HG02588 (cell line): Measurements from ENCODE around the gene CRYBB1.
"Not testable (repeated sequence)": the region's sequence is repeated elsewhere in the genome, so short reads cannot be mapped to it uniquely, and the experiment has no call there.

Source experiments
- ATAC-seq: cut with Tn5 transposase; IDR thresholded peaks from one replicate; pipeline ENCODE4 v1.9.1; 2021; ENCODE audit warnings: mild to moderate bottlenecking, moderate library complexity; ENCODE audit not compliant: unreplicated experiment

The CRYBB1 gene

GRCh38 chr22:26642465-26643417 lies 24.9 kb upstream of the CRYBB1 start:
- no peak for ATAC-seq

- no peak for ATAC-seq
Measured at GRCh38 chr22:26636296-26636695, 18.5 kb upstream of the CRYBB1 start.

GRCh38 chr22:26635117-26635516 lies 17.3 kb upstream of the CRYBB1 start:
- no peak for ATAC-seq

- no peak for ATAC-seq
Measured at GRCh38 chr22:26634189-26634588, 16.4 kb upstream of the CRYBB1 start.

DNA sequence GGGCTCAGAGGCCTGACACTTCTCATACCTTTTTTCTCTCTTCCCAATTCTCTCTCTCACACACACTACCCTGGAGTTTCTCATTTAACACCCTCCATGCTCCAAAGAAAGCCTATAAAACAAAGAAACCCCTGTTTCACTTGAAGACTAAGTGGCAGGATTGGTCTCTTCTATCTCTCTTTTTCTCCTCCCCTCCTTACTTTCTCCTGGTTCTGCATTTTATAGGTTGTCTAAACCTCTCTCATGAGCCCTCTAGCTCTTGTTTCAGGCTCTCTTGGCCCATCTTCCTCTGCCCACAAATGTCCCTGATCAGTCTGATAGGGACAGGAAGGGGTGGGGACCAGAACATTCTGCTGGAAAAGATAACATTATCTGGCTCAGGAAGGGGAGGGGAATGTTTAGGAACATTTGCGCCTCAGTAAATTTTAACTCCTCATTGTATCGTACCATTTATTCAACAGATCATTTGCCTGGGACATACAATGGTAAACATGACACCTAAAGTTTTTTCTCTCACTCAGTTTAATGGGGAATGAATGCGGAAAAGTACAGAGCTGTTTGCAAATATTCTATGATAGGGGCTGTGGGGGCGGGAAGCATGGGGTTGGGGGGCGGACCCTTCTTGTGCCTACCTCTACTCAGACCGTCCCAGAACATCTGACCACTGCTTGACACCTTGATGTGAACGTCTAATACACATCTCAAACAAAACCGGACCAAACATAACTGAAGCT lies 14.8 kb upstream of the CRYBB1 start:
- ATAC-seq, result no peak

- no peak for ATAC-seq
Measured at GRCh38 chr22:26631282-26631681, 13.5 kb upstream of the CRYBB1 start.

DNA sequence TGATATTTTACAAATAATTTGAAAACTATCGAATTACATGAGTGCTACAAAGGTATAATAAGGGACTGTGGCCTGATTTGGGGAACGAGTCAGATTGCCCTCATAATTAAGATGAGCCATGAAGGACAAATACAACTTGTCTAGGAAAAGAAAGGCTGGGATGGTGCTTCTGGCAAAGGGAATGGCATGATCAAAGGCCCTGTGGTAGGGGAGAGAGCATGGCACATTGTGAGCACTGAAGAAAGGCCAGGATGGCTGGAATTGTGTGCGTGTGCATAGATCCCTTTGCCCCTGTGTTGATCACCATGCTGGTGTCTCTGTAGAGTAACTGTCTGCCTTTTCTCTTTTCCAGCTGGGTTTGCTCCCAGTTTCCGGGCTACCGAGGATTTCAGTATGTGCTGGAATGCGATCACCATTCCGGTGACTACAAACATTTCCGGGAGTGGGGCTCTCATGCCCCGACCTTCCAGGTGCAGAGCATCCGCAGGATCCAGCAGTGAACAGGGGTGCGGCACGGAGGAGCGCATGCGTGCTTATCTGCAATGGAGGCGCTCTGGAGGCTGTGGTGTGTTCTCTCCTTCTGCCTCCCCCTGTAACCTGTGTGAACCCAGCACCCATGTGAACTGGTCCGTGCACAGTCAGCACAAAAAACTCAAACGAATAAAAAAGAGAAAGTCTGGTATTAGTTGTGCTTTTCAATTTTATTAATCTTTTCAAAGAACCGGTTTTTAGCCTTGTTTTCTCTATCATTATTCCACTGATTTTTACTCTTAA lies 12.3 kb upstream of the CRYBB1 start:
- no peak for ATAC-seq

DNA sequence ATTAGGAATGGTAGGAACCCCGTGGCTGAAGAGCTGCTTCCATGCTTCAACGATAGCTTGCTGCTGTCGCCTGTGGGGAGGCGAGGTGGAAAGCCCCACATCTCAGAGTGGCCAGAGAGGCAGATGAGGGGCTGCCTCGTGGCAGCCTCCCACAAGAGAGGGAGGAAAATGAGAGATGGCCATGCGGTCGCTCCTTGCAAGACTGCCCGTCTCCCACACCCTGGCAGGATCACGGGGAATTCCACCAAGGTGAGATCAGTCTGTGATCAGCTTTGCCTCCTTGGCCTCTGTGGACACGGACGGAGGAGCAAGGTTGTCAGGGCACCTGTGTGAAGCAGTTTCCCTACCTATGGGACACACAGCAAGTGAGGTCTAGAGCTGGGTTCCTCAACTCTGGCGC lies 7.0 kb upstream of the CRYBB1 start:
- no peak for ATAC-seq

DNA sequence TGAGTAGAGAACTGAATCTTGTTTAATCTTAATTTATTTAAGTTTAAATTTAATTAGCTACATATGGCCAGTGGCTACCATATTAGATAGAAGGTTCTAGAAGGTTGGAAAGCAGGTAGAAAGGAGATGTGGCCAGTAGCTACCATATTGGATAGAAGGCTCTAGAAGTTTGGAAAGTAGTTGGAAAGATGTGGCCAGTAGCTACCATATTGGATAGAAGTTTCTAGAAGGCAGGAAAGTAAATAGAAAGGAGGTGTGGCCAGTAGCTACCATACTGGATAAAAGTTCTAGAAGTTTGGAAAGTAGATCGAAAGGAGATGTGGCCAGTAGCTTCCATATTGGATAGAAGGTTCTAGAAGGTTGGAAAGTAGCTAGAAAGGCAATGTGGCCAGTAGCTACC lies 6.2 kb upstream of the CRYBB1 start:
- ATAC-seq, result no peak

DNA sequence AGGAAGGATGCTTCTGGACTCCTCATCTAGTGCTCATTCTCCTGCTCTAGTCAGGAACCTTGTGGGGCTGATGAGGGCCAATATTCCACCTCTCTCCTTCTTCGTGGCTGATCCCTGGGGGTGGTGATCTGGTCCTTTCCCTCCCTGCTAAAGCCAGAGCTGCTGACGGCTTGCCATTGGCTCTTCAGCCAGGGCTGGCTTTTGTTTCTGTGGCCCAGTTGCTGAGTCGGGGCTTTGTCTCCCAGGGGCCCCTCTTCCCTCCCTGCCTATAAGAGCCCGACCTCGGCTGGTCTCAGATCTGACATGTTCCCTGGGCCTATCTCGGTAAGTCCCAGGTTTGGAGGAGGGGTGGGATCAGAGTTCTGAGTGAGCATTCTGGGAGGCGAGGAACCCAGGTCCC lies 3.8 kb upstream of the CRYBB1 start, which contains the start of gene CRYBA4:
TSS of gene CRYBA4 (plus strand) at position 301 of the 400 bp plus-strand sequence. CDS start 634 bp downstream, outside the sequence.
- ATAC-seq, result no peak

DNA sequence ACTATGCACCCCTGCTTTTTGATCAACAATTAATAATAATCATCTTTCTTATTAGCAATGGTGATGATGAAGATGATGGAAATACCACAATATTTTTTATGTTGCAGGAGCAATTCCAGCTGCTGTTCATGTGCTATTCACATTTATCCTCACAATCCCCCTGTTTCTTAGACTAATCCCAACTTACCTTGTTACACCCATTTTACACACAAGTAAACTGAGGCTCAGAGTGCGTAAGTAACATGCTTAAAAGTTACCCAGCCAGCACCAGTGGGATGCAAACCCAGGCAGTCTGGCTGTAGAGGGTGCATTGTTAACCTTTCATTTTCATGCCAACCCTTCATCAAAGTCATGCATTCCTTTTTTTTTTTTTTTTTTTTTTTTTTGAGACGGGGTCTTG lies 2.4 kb upstream of the CRYBB1 start:
- no peak for ATAC-seq

- ATAC-seq, result no peak
Measured at GRCh38 chr22:26619510-26619909, 1.7 kb upstream of the CRYBB1 start.

DNA sequence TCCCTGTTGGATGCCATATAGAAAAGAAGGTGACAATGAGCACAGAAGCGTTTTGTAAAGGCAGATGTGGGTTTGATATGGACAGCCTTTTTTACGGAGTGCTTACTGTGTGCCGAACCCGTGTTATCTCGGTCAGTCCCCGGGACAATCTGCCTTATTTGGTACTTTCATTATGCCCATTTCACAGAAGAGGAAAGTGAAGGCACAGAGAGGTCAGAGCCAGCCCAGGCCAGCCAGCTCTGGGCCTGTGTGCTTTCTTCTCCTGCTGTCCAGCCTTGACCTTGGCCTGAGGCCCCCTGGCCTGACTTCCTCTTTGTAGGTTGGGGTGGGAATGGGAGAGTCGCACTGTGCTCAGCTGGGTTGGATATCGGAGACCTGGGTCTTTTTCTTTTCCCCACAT lies 628 bp upstream of the CRYBB1 start:
- no peak for ATAC-seq

DNA sequence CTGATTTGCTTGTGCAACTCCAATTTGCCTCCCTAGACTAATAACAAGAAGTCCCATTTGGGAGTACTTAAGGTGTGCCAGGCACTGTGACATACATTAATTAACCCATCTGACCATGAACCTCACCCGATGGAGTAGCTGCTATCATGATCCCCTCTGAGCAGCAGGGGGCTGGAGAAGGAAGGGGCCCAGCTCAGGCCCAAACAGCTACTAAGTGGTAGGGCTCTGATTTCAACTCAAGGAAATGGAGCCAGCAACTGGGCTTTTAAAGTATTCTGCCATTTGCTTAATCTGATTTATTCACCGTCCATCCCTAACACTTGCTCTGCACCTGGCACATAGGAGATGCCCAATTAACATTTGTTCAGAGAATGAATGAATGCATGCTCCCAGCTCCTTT lies 1.2 kb downstream of the CRYBB1 start:
- ATAC-seq, result no peak

GRCh38 chr22:26615830-26616435 lies 1.9 kb downstream of the CRYBB1 start:
- no peak for ATAC-seq

DNA sequence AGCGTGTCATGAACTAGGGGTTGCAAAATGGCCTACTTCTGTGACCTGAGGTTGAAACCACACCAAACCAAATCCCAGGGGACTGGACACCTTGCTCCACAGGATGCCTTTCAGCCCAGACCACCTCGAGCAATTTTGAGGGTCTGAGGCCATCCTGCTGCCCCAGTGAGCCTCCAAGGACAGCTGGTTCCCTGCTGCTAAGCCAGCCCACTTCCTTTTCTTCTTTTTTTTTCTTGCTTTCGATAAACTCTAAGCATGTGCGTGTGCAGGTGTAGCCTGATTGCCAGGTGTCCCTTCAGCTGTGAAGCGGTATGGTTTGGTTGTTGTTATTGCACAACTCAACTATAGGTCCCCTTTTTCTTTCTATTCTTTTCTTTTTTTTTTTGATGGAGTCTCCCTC lies 2.7 kb downstream of the CRYBB1 start:
- no peak for ATAC-seq

- no peak for ATAC-seq
Measured at GRCh38 chr22:26614322-26614721, 3.5 kb downstream of the CRYBB1 start.

DNA sequence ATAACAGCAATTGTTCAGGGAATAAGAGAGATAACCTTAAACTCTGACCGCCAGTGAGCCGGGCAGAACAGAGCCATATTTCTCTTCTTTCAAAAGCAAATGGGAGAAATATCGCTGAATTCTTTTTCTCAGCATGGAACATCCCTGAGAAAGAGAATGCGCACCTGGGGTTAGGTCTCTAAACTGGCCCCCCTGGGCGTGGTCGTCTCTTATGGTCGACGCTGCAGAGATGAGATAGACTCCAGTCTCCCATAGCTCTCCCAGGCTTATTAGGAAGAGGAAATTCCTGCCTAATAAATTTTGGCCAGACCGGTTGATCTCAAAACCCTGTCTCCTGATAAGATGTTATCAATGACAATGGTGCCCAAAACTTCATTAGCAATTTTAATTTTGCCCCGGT lies 4.1 kb downstream of the CRYBB1 start:
- ATAC-seq, result not testable (repeated sequence)

GRCh38 chr22:26612652-26613051 lies 5.2 kb downstream of the CRYBB1 start:
- no peak for ATAC-seq

- no peak for ATAC-seq
Measured at GRCh38 chr22:26610996-26611395, 6.8 kb downstream of the CRYBB1 start.
